Neuronal stem cell (in vitro differentiated cells): Measurements from ENCODE around the gene TMOD1.
"Not testable (repeated sequence)": the region's sequence is repeated elsewhere in the genome, so short reads cannot be mapped to it uniquely, and the experiment has no call there.

Experiments
- DNase-seq: peaks from one replicate; pipeline ENCODE4 v3.0.0-alpha.2; 2013; ENCODE audit warnings: low spot score
- H2AFZ ChIP-seq: one replicate; pipeline ENCODE4 v1.6.1; 2013; ENCODE audit warnings: mild to moderate bottlenecking, low read length, inconsistent platforms
- H2AK5ac ChIP-seq: 2 replicates; pipeline ENCODE4 v1.6.1; 2013; ENCODE audit warnings: low read depth, mild to moderate bottlenecking, inconsistent platforms, low read length, moderate library complexity, mixed read lengths
- H2BK120ac ChIP-seq: 2 replicates; pipeline ENCODE4 v1.6.1; 2013; ENCODE audit warnings: low read depth, mild to moderate bottlenecking, inconsistent platforms, low read length, moderate library complexity, mixed read lengths
- H2BK12ac ChIP-seq: one replicate; pipeline ENCODE4 v1.6.1; 2013; ENCODE audit warnings: low read length, inconsistent platforms
- H2BK15ac ChIP-seq: 2 replicates; pipeline ENCODE4 v1.6.1; 2013; ENCODE audit warnings: mild to moderate bottlenecking, low read length, inconsistent platforms, mixed read lengths
- H2BK5ac ChIP-seq: one replicate; pipeline ENCODE4 v1.6.1; 2013; ENCODE audit warnings: inconsistent platforms, mild to moderate bottlenecking, low read length, moderate library complexity
- H3K14ac ChIP-seq: one replicate; pipeline ENCODE4 v1.6.1; 2013; ENCODE audit warnings: low read length, inconsistent platforms
- H3K18ac ChIP-seq: 2 replicates; pipeline ENCODE4 v1.6.1; 2013; ENCODE audit warnings: low read length, inconsistent platforms
- H3K23ac ChIP-seq: 2 replicates; pipeline ENCODE4 v1.6.1; 2013; ENCODE audit warnings: low read depth, mild to moderate bottlenecking, mixed read lengths, low read length, inconsistent platforms; ENCODE audit not compliant: poor library complexity
- H3K27ac ChIP-seq: replicated peaks from 3 replicates; pipeline ENCODE4 v1.5.1; 2013; ENCODE audit warnings: low read length, inconsistent platforms
- H3K27me3 ChIP-seq, 3 experiments: 2 replicates each; pipeline ENCODE4 v1.6.1; 2013; ENCODE audit warnings: low read length in 3 of 3, mild to moderate bottlenecking in 2 of 3, inconsistent platforms in 1 of 3, low read depth in 1 of 3, mixed read lengths in 1 of 3, moderate library complexity in 1 of 3; ENCODE audit not compliant: control insufficient read depth in 3 of 3, insufficient read depth in 3 of 3
- H3K36me3 ChIP-seq, 2 donors: replicated peaks in 1 of 2; 2 replicates each; pipeline ENCODE4 v1.6.1; 2013; ENCODE audit warnings: low read length in 2 of 2; ENCODE audit not compliant: control insufficient read depth in 2 of 2, insufficient read depth in 2 of 2
- H3K4ac ChIP-seq: 2 replicates; pipeline ENCODE4 v1.6.1; 2013; ENCODE audit warnings: inconsistent platforms, mild to moderate bottlenecking, low read length, moderate library complexity
- H3K4me1 ChIP-seq, 2 donors: 1 replicate in 1 of 2; 2 replicates in 1 of 2; pipeline ENCODE4 v1.6.1; 2013; ENCODE audit warnings: low read length in 2 of 2, low read depth in 1 of 2; ENCODE audit not compliant: control insufficient read depth in 2 of 2, insufficient read depth in 1 of 2
- H3K4me2 ChIP-seq: one replicate; pipeline ENCODE4 v1.6.1; 2013; ENCODE audit warnings: mild to moderate bottlenecking, low read length, inconsistent platforms; ENCODE audit not compliant: insufficient read depth, poor library complexity, severe bottlenecking
- H3K4me3 ChIP-seq, 2 donors: 2 replicates each; pipeline ENCODE4 v1.5.1; 2013; ENCODE audit warnings: low read length in 2 of 2, mild to moderate bottlenecking in 2 of 2, inconsistent platforms in 1 of 2, moderate library complexity in 1 of 2
- H3K79me1 ChIP-seq: one replicate; pipeline ENCODE4 v1.6.1; 2013; ENCODE audit warnings: low read depth, mild to moderate bottlenecking, inconsistent platforms, low read length, moderate library complexity
- H3K9ac ChIP-seq: one replicate; pipeline ENCODE4 v1.6.1; 2013; ENCODE audit warnings: mild to moderate bottlenecking, low read depth, low read length, inconsistent platforms; ENCODE audit not compliant: poor library complexity
- H3K9me3 ChIP-seq, 2 donors: replicated peaks in 1 of 2; 2 replicates each; pipeline versions ENCODE3 to v1.6.1; 2013; ENCODE audit warnings: low read length in 2 of 2, mild to moderate bottlenecking in 2 of 2, inconsistent platforms in 1 of 2, low read depth in 1 of 2, mixed read lengths in 1 of 2, moderate library complexity in 1 of 2; ENCODE audit not compliant: control insufficient read depth in 2 of 2, insufficient read depth in 1 of 2
- H4K8ac ChIP-seq: one replicate; pipeline ENCODE4 v1.6.1; 2013; ENCODE audit warnings: low read depth, mild to moderate bottlenecking, inconsistent platforms, low read length, moderate library complexity
- H4K91ac ChIP-seq: one replicate; pipeline ENCODE4 v1.6.1; 2013; ENCODE audit warnings: low read length, low read depth, mild to moderate bottlenecking, inconsistent platforms; ENCODE audit not compliant: poor library complexity
- WGBS, 2 donors: extraction: QIAGEN DNeasy Blood & Tissue Kit; methylation state at CpG; one replicate each; pipeline ENCODE4 v1.1.7; 2013; ENCODE audit warnings: missing lambda C conversion rate in 2 of 2, mixed read lengths in 1 of 2; ENCODE audit not compliant: insufficient read length in 2 of 2, insufficient replicate concordance in 1 of 2; ENCODE audit errors: extremely low coverage in 2 of 2; 5-methylcytosine and 5-hydroxymethylcytosine counted together

TMOD1 gene

GRCh38 chr9:97586909-97587308 is 85.4 kb downstream of the TMOD1 start:
- not testable (repeated sequence) for DNase-seq
- WGBS, 2 donors = no CpG with 5 or more reads among the region's 7 CpGs

GRCh38 chr9:97591535-97591934 is 90.1 kb downstream of the TMOD1 start:
- H2AK5ac ChIP-seq = no peak overlapping the region
- H2BK120ac ChIP-seq = no peak overlapping the region
- H3K27me3 ChIP-seq = peaks cover 0 to 8% (median 3%) of the 10 kb centered on the region in 3 experiments
- no peak overlapping the region for H3K18ac ChIP-seq
- peaks cover 2% of the 10 kb centered on the region for H3K79me1 ChIP-seq
- H4K8ac ChIP-seq = no peak overlapping the region
- H3K36me3 ChIP-seq = no peaks in the 10 kb centered on the region
- H3K4me3 ChIP-seq = no peak overlapping the region
- H3K9ac ChIP-seq = peak overlapping the region; percentile 24
- H3K14ac ChIP-seq = no peak overlapping the region
- no CpG with 5 or more reads among the region's 6 CpGs for WGBS, 2 donors
- H2AFZ ChIP-seq = no peak overlapping the region
- no peak overlapping the region for H3K4me2 ChIP-seq
- H2BK15ac ChIP-seq = no peak overlapping the region
- peaks cover 2 to 5% of the 10 kb centered on the region in 2 donors for H3K9me3 ChIP-seq
- H3K23ac ChIP-seq = no peak overlapping the region
- H2BK12ac ChIP-seq = no peak overlapping the region
- H3K27ac ChIP-seq = no peak overlapping the region
- H4K91ac ChIP-seq = no peak overlapping the region
- H3K4ac ChIP-seq = no peak overlapping the region
- H3K4me1 ChIP-seq = peaks cover 0 to 2% of the 10 kb centered on the region in 2 donors
- DNase-seq = no peak
- no peak overlapping the region for H2BK5ac ChIP-seq

More at GRCh38 chr9:97586909-97587308, 85.4 kb downstream of the TMOD1 start:
- H3K9ac ChIP-seq, H3K27ac ChIP-seq, H2BK120ac ChIP-seq, H2BK5ac ChIP-seq, H4K8ac ChIP-seq, H2BK15ac ChIP-seq, H2BK12ac ChIP-seq, H3K27me3 ChIP-seq, H2AK5ac ChIP-seq, H3K36me3 ChIP-seq, H3K4ac ChIP-seq, H3K4me3 ChIP-seq, H3K18ac ChIP-seq, H3K4me2 ChIP-seq, H3K79me1 ChIP-seq, H2AFZ ChIP-seq, H4K91ac ChIP-seq, H3K14ac ChIP-seq, H3K23ac ChIP-seq, H3K4me1 ChIP-seq, H3K9me3 ChIP-seq: not testable (repeated sequence)

- peaks cover 0 to 8% (median 3%) of the 10 kb centered on the region in 3 experiments for H3K27me3 ChIP-seq
- H3K14ac ChIP-seq = no peak overlapping the region
- no peak overlapping the region for H3K4me2 ChIP-seq
- H2BK12ac ChIP-seq = no peak overlapping the region
- no peak for DNase-seq
- H2BK120ac ChIP-seq = no peak overlapping the region
- no peak overlapping the region for H2AK5ac ChIP-seq
- H3K18ac ChIP-seq = no peak overlapping the region
- H3K4me3 ChIP-seq = no peak overlapping the region
- peaks cover 2% of the 10 kb centered on the region for H3K79me1 ChIP-seq
- no peak overlapping the region for H2BK15ac ChIP-seq
- no peak overlapping the region for H3K27ac ChIP-seq
- no peaks in the 10 kb centered on the region for H3K36me3 ChIP-seq
- no peak overlapping the region for H2BK5ac ChIP-seq
- H3K9me3 ChIP-seq = peaks cover 0 to 3% of the 10 kb centered on the region in 2 donors
- no peak overlapping the region for H4K91ac ChIP-seq
- no peak overlapping the region for H4K8ac ChIP-seq
- H3K23ac ChIP-seq = no peak overlapping the region
- H3K4ac ChIP-seq = no peak overlapping the region
- peaks cover 0 to 2% of the 10 kb centered on the region in 2 donors for H3K4me1 ChIP-seq
- WGBS, 2 donors = no CpG with 5 or more reads among the region's 1 CpG
- H3K9ac ChIP-seq = no peak overlapping the region
- no peak overlapping the region for H2AFZ ChIP-seq
These were observed 90.7 kb downstream of the TMOD1 start for GRCh38 chr9:97592126-97592525.

GRCh38 chr9:97593960-97594359 is 92.5 kb downstream of the TMOD1 start:
- Histone ChIP-seq H2BK12ac (no peak overlapping the region), H3K4me1 (peaks cover 0 to 2% of the 10 kb centered on the region in 2 donors)

More at GRCh38 chr9:97593960-97594359, 92.5 kb downstream of the TMOD1 start:
- Histone ChIP-seq H3K23ac (no peak overlapping the region), H3K4me3 (no peak overlapping the region), H3K18ac (no peak overlapping the region), H2BK15ac (no peak overlapping the region), H4K91ac (no peak overlapping the region), H3K27ac (no peak overlapping the region), H2BK5ac (no peak overlapping the region), H3K9me3 (no peaks in the 10 kb centered on the region), H3K27me3 (peaks cover 0 to 8% (median 3%) of the 10 kb centered on the region in 3 experiments), H2AK5ac (no peak overlapping the region), H3K36me3 (no peaks in the 10 kb centered on the region), H2AFZ (no peak overlapping the region), H3K14ac (no peak overlapping the region), H3K79me1 (peaks cover 2% of the 10 kb centered on the region), H4K8ac (no peak overlapping the region), H2BK120ac (no peak overlapping the region), H3K4me2 (no peak overlapping the region), H3K9ac (no peak overlapping the region), H3K4ac (no peak overlapping the region)
- DNase-seq = no peak
- no CpG with 5 or more reads among the region's 4 CpGs for WGBS, 2 donors
